Adipocyte (in vitro differentiated cells): Measurements from ENCODE around the gene UTP3.
A peak's percentile ranks its signal among the peaks of the same experiment; 100 is the strongest.

Experiments
- DNase-seq: peaks from one replicate; pipeline ENCODE4 v3.0.0-alpha.2; 2015; ENCODE audit warnings: low read depth
- H3K27me3 ChIP-seq: replicated peaks from 2 replicates; pipeline ENCODE4 v1.7.0; 2013; ENCODE audit warnings: mild to moderate bottlenecking, low read length, moderate library complexity; ENCODE audit not compliant: control insufficient read depth, insufficient read depth
- H3K36me3 ChIP-seq: 2 replicates; pipeline ENCODE4 v1.7.0; 2013; ENCODE audit warnings: low read length, mild to moderate bottlenecking, moderate library complexity; ENCODE audit not compliant: control insufficient read depth, insufficient read depth, severe bottlenecking
- H3K4me1 ChIP-seq: 2 replicates; pipeline ENCODE4 v1.7.0; 2013; ENCODE audit warnings: mild to moderate bottlenecking, low read length, moderate library complexity; ENCODE audit not compliant: control insufficient read depth, insufficient read depth
- H3K4me3 ChIP-seq: 2 replicates; pipeline ENCODE4 v1.7.0; 2013; ENCODE audit warnings: mild to moderate bottlenecking, low read length, moderate library complexity
- H3K9ac ChIP-seq: 2 replicates; pipeline ENCODE4 v1.7.0; 2013; ENCODE audit warnings: mild to moderate bottlenecking, low read length, moderate library complexity
- H3K9me3 ChIP-seq: 2 replicates; pipeline ENCODE4 v1.7.0; 2013; ENCODE audit warnings: mild to moderate bottlenecking, low read length, moderate library complexity; ENCODE audit not compliant: control insufficient read depth

Gene UTP3

GRCh38 chr4:70737409-70737808 lies 49.1 kb downstream of the UTP3 start:
- no peaks in the 10 kb centered on the region for H3K27me3 ChIP-seq
- H3K9me3 ChIP-seq, result no peaks in the 10 kb centered on the region
- no peak overlapping the region for H3K4me3 ChIP-seq
- H3K36me3 ChIP-seq, result no peaks in the 10 kb centered on the region
- H3K9ac ChIP-seq, result no peak overlapping the region
- DNase-seq, result no peak
- peaks cover 54% of the 10 kb centered on the region for H3K4me1 ChIP-seq

- no peaks in the 10 kb centered on the region for H3K27me3 ChIP-seq
- no peaks in the 10 kb centered on the region for H3K9me3 ChIP-seq
- DNase-seq, result peak; percentile 27
- no peak overlapping the region for H3K9ac ChIP-seq
- no peaks in the 10 kb centered on the region for H3K36me3 ChIP-seq
- peaks cover 56% of the 10 kb centered on the region for H3K4me1 ChIP-seq
- no peak overlapping the region for H3K4me3 ChIP-seq
These were observed 51.4 kb downstream of the UTP3 start for GRCh38 chr4:70739496-70740337.
